ENCODE data around the gene HTRA2.
"Not testable (repeated sequence)": the region's sequence is repeated elsewhere in the genome, so short reads cannot be mapped to it uniquely, and the experiment has no call there.

Gene HTRA2

GRCh38 chr2:74529357-74530238 lies at the start of gene HTRA2, which contains the start of gene AUP1:
Gene HTRA2 (plus strand): TSS chr2:74529933. CDS start chr2:74530007, 74 bp downstream.
Gene AUP1 (minus strand): TSS chr2:74529706. CDS start chr2:74529629, 77 bp downstream.
- peak; percentile 90 to 95 for DNase-seq

- DNase-seq = no peak
Measured at GRCh38 chr2:74481431-74481830, 48.3 kb upstream of the HTRA2 start.

- peak; percentile 63 to 68 for DNase-seq
Measured at GRCh38 chr2:74481961-74482800, 47.6 kb upstream of the HTRA2 start.

- peak; percentile 95 to 96 for DNase-seq
Measured at GRCh38 chr2:74482801-74483674, 46.7 kb upstream of the HTRA2 start, which contains the start of the genes CCDC142 and TTC31. Gene CCDC142 (minus strand): TSS chr2:74482998. CDS start chr2:74482837, 161 bp downstream. Gene TTC31 (plus strand): TSS chr2:74483081. CDS start chr2:74483096, 15 bp downstream.

- DNase-seq = not testable (repeated sequence)
Measured at GRCh38 chr2:74483675-74484164, 46.0 kb upstream of the HTRA2 start.

GRCh38 chr2:74486141-74486540 lies 43.6 kb upstream of the HTRA2 start:
- DNase-seq = no peak

- DNase-seq = no peak
Measured at GRCh38 chr2:74488643-74489481, 40.9 kb upstream of the HTRA2 start.

GRCh38 chr2:74489906-74490305 lies 39.8 kb upstream of the HTRA2 start:
- DNase-seq = no peak

GRCh38 chr2:74491648-74492544 lies 37.8 kb upstream of the HTRA2 start:
- no peak for DNase-seq

GRCh38 chr2:74493546-74493945 lies 36.2 kb upstream of the HTRA2 start:
- DNase-seq = no peak

GRCh38 chr2:74495440-74495839 lies 34.3 kb upstream of the HTRA2 start:
- no peak for DNase-seq

GRCh38 chr2:74496997-74497776 lies 32.5 kb upstream of the HTRA2 start:
- DNase-seq = no peak

GRCh38 chr2:74497777-74498499 lies 31.8 kb upstream of the HTRA2 start:
- DNase-seq = peak in 1 of 2 donors; percentile 23

GRCh38 chr2:74498500-74499266 lies 31.1 kb upstream of the HTRA2 start:
- no peak for DNase-seq

GRCh38 chr2:74499267-74499939 lies 30.3 kb upstream of the HTRA2 start, which contains the start of gene LBX2:
Gene LBX2 (minus strand): TSS chr2:74499603. CDS start chr2:74499537, 66 bp downstream.
- DNase-seq = no peak

- no peak for DNase-seq
Measured at GRCh38 chr2:74499940-74500577, 29.7 kb upstream of the HTRA2 start.

GRCh38 chr2:74500578-74500946 lies 29.2 kb upstream of the HTRA2 start:
- DNase-seq = no peak
